ENCODE data around the gene PYGM.

Gene PYGM

GRCh38 chr11:64766881-64767280 is 7.1 kb upstream of the PYGM start:
- DNase-seq, result no peak

DNA sequence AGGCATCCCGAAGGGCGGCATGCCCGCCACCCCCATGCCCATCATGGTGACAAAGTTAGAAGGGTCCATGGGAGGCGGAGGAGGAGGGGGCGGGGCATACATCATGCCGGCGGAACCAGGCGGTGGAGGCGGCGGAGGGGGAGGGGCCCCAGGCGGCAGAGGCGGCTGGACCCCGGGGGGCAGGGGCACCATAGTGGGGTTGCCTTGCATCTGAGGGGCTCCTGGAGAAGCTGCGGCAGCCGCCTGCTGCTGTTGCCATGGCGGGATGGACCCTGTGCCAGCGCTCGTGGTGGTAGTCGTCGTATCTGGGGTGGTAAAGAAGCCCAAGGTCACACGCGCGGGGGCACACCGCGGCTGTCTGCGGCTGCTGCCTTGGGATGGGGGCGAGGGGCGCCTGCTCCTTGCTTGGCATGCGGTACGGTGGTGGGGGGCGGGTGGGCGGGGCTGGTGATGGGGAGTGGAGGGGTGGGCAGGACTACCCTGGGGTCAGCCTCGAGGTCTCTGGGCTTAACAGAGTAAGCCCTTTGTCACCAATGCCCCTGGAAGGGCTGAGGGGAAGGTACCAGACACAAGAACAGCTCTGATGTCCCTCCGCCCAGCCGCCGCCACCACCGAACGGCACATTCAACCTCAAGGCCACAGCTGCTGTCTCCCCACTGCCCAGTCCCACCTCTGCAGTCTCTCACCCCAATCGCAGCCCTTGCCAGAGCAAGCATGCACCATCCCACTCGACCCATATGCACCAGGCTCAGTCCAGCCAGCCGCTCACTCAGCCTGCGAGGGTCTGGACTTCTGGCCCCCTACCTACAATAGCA is 6.3 kb upstream of the PYGM start:
- no peak for DNase-seq

DNA sequence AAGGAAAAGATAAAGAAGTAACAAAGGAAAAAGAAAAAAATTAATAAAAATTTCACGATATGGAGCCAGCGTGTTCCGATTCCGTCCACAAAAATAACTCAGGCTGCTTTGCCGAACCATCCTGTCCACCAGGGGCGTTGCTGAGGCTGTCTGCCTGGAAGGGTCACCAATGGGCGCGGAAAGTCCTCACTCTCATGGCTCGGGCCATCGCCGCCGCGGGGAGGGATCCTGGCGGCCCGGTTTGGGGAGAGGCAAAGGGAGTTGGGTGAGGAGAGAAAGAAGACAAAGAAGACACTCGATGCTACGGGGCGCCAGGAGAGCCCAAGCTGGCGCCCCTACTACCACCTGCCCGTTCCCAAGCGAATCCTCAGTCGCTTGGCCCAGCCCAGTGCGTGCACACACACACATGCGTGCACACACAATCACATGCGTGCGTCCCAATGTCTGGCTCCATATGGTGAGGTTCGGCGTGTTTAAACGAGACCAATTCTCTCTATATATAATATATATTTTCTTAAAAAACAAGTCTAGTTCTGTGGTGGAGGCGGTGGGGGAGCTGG is 5.6 kb upstream of the PYGM start:
- DNase-seq, result no peak

DNA sequence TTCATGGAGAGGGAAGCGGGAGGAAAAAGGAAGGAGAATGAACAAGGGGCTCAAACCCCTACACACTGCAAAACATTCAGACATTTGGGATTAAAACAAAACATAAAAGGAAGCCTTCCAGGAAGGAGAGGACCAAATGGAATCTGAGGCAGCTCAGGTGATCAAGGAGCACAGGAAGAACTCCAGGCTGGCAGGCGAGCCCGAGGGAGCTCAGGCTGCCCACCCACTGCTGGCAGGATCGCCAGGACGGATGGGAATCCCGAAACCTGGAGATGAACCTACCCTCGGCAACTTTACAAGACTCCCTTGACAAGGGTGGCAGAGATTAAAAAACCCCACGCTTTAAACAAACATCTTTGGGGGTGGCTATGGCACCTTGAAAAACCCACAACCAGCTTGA is 5.0 kb upstream of the PYGM start:
- no peak for DNase-seq

DNA sequence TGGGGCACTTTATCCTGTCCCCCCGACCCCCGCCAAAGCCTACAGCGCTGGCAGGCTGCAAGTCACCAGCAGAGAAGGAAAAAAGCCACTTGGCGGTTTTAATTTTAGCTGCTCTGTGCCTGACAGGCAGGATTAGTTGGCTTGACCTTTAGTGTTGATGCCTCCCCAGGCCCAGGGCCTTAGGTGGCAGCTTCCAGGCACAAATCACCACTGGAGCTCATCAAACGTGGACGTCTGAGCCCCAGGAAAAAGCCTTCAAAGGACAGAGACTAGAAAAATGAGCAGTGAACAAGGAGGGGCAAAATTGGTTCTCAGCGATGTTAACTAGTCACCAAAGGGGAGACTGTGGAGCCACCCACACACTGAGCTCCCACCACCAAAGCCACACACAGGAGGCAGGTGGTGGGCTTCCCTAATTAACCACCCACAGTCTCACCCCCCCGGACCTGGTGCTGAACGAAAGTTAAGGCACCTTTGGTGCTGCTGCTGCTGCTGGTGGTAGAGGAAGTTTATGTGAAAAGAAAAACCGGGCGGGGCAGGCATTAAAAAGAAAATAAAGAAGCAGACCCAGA is 4.4 kb upstream of the PYGM start:
- DNase-seq, result no peak

DNA sequence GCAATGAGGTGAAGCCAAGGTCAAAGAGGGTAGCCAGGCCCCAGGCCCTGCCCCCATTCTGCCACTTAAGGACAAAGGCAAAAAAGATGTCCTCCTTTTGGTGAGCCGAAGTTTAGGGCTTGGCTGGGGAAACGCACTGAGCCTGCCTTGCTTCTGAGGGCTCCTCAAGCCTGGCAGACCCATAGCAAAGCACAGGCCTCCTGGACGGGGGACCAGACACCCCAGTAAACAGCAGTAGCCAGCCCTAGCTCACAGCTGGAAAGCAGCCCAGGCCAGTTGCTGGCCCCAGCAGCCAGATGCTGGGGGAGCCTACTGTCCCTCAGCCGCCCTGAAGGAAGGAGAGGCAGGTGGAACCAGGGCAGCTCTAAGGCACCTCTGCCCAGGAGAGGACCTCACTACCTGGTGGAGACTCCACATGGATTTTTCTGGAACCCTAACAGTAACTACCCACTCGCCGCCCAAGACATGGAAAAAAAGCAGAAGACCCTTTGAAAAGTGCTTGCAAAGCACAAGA is 3.8 kb upstream of the PYGM start:
- DNase-seq, result no peak

GRCh38 chr11:64762674-64763525 is 3.1 kb upstream of the PYGM start:
- DNase-seq, result no peak

- no peak for DNase-seq
Observed at GRCh38 chr11:64762277-64762673, 2.5 kb upstream of the PYGM start.

DNA sequence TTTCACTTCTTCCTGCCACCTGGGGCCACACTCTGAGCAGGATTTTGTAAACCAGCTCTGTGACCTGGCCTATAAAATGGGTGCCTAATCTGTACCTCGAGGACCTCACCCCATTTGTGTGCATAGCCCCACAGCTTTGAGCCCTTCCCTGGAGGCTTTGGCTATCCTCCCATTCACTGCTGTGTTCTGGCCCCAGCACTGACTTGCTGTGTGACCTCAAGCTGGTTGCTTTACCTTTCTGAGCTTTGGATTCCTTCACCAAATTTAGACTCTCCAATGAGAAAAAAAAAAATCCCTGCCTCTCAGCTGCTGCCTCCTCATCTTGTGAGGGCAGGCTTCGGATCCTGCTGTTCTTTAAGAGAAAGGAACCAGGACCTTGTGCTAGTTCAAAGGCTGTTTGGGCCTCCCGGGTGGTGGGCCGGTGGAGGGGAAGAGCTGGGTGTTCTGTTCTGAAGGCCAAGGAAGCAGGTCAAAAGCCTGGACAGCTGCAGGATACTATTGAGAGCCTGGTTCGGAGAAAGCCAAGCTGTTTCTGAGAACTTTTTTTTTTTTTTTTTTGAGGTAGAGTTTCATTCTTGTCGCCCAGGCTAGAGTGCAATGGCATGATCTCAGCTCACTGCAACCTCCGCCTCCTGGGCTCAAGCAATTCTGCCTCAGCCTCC is 1.1 kb upstream of the PYGM start:
- no peak for DNase-seq

DNA sequence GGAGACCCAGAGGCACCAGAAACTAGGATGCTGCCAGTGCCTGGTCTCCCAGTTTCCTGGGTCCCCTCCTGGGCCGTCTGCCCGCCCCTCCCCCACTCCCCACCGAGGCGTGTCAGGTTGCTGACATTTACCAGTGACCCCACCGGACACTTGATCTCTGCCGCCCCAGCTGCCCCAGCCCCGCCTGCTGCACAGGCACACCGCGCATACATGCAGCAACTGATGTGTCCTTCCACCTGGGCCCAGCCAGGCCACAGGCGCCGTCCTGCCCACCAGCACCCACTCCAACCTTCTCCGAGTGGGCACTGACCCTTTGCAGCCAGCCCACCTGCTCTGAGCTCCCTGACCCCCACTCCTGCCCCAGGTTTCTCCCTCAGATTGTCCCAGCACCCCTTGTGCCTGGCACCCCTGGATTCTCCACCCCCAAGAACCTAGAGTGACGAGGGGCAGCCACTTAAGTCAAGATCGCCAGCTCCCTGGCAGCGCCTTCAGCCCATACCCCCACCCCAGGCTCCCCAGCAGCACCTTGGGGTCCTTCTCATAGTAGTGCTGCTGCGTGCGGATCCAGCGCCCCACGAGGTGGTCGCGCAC is 548 bp downstream of the PYGM start:
- DNase-seq, result no peak

GRCh38 chr11:64758330-64759079 is 1.3 kb downstream of the PYGM start:
- no peak for DNase-seq

DNA sequence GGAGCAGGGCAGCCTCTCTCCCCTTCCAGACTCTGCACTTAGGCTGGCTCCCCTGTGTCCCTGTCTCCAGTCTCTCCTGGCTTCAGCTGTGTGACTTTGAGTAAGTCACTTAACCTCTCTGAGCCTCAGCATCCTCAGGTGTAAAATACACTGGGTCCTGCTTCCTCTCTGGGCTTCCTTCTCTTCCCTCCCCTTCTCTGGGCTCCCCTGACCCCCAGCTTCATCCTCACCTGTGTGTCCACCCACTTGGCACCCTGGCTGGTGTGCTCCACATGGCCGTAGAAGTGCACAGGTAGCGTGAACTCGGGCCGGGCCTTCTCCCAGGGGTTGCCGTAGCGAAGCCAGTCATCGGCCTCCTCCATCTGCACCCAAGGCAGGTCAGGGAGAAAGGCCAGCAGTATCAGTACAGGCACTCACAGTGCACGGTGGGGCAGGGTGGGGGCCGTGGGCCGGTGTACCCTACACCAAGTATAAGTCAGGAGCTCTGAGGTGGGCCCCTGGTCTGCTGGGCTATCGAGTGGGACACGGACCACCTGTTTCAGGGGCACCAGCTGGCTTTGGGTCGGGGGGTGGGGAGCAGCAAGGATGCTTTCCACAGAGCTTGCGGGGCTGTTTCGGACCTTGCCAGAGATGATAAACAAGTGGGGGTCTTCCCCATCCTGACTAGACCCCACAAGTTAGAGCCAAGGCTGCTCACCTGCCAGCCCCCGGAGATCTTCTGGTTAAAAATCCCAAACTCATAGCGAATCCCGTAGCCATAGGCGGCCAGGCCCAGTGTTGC is 2.0 kb downstream of the PYGM start:
- no peak for DNase-seq

DNA sequence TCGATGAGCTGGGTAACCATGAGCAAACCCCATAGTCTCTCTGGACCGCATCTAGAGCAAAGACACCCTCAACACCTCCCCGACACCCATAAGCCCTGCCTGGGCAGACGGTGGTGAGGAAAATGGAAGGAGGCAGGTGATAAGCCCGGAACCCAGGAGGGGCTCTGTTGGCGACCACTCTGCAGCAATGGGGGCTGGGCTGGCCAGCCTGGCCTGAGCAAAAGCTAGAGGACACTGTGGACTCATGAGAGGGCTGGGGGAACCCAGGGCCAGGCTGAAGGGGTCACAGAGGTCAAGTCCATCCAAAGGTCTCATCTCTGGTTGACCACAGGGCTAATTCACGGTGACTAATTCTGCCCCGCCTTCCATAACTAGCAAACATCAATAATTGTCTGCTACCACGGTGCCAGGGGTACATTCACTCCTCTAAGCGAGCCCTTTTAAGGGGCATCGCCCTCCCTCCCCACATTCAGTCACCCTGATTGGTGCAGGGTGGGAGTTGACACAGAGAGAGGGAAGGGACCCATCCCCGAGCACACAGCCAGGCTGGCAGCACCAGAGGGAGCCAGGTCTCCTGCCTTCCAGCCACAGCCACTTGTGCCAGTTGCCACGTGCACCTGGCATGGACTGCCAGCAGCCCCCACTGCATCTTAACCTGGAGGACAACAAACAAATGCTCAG is 4.0 kb downstream of the PYGM start:
- no peak for DNase-seq

- no peak for DNase-seq
Observed at GRCh38 chr11:64754919-64755662, 4.7 kb downstream of the PYGM start.

DNA sequence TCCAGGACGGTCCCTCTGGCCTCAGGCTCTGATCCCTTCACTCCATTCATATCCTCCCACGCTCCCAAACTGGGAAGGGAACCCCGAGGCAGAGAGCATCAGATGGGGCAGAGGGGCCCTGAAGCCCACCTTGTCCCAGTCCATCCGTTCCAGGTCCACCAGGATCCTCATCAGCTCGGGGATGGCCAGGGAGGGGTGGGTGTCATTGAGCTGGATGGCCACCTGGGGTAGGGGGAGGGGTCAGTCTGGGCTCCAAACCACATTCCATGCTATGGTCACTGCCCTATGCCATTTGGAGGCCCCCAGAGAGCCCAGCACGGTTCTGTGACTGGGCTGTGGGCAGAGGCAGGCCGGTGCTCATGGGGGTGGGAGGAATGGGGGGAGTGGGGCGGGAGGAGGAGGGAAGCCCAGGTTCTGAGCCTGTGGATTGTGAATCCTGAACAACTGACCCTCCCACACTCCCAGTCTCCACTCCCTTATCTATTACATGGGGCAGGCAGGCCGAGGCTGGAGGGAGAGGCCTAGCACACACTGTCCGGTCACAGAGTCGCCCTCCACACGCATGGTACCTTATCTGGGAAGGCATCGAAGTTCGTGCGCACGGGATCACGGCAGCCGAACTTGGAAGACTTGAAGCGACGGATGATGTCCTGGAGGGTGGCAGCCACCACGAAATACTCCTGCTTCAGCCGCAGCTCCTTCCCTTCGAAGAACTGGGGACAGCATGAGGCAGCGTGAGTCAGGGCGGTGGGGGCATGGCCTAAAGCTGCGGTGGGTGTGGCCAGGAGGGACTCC is 5.5 kb downstream of the PYGM start:
- DNase-seq, result no peak

GRCh38 chr11:64753380-64754123 is 6.2 kb downstream of the PYGM start:
- no peak for DNase-seq

GRCh38 chr11:64753019-64753379 is 6.8 kb downstream of the PYGM start:
- no peak for DNase-seq

All from NCI-H2171 (cell line).